ENCODE data around the gene FABP3. TPM values are rescaled to one million over a fixed set of nuclear protein-coding genes. Genes with fewer than 3 reads are reported as not detected.

FABP3 gene
- polyA plus RNA-seq, 3 donors: not detected

DNA sequence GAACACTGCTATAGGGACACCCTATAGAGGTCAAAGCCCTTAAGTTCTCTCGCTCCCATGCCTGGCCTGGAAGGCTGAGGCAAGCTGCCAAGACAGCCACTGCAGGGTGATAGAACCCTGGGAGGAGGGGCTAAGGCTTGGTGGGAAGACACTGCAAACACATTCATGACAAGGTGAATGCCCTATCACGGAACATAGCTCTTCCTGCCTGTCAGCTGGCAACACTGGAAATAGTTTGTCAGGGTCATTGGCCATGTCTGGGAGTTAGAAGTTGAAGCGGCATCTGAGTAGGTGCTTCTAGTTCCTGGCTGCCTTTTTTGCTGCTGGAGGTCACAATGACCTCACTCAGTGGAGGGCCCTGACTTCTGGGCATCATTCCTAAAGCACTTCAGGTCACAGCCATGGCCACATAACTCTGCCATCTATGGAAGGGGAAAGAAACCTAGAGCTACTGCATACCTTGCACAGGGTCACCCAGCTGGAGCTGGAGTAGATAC is 4.2 kb downstream of the FABP3 start:
- Mint-ChIP-seq H3K4me1 (peaks cover 18% of the 10 kb centered on the region), H3K27me3 (ENCODE audit: low read depth in 3 of 3) (peaks cover 11 to 16% (median 16%) of the 10 kb centered on the region in 3 donors), H3K4me3 (no peak overlapping the region), H3K27ac (peak overlapping the region in 1 of 7 donors; percentile 14), H3K36me3 (peaks cover 38 to 44% of the 10 kb centered on the region in 2 donors), H3K9me3 (peaks cover 0 to 2% (median 0%) of the 10 kb centered on the region in 7 donors)
- Histone ChIP-seq H3K36me3 (replicated peaks in 1 of 2; ENCODE audit: control insufficient read depth in 1 of 2, insufficient read depth in 2 of 2, low read length in 2 of 2) (peaks cover 21 to 41% of the 10 kb centered on the region in 2 donors), H3K27ac (ENCODE audit: low read depth in 1 of 2, low read length in 2 of 2) (no peak overlapping the region), H3K4me2 (replicated peaks; ENCODE audit: extremely low read depth, low read length, poor library complexity, severe bottlenecking) (no peak overlapping the region), H3K79me2 (ENCODE audit: insufficient read depth, low read length) (no peaks in the 10 kb centered on the region), H3K9me3 (replicated peaks in 1 of 2; ENCODE audit: control insufficient read depth in 1 of 2, insufficient read depth in 1 of 2, low read length in 2 of 2) (no peaks in the 10 kb centered on the region), H2AFZ (ENCODE audit: insufficient read depth, low read depth, low read length, poor library complexity, severe bottlenecking) (no peak overlapping the region), H4K20me1 (ENCODE audit: insufficient read depth, low read length) (no peaks in the 10 kb centered on the region), H3K4me3 (replicated peaks in 1 of 3; ENCODE audit: low read depth in 2 of 3, low read length in 3 of 3) (no peak overlapping the region), H3K4me1 (ENCODE audit: control insufficient read depth in 1 of 2, insufficient read depth in 2 of 2, low read length in 2 of 2) (peaks cover 12 to 13% of the 10 kb centered on the region in 2 donors), H3K9ac (ENCODE audit: insufficient read depth, low read length, poor library complexity, severe bottlenecking) (no peak overlapping the region), H3K27me3 (ENCODE audit: control insufficient read depth in 2 of 2, insufficient read depth in 2 of 2, low read length in 2 of 2) (peaks cover 0 to 13% of the 10 kb centered on the region in 2 donors)
- intact Hi-C loops (cut with micrococcal nuclease): no loop called here
- TF ChIP-seq, protein P1, sequence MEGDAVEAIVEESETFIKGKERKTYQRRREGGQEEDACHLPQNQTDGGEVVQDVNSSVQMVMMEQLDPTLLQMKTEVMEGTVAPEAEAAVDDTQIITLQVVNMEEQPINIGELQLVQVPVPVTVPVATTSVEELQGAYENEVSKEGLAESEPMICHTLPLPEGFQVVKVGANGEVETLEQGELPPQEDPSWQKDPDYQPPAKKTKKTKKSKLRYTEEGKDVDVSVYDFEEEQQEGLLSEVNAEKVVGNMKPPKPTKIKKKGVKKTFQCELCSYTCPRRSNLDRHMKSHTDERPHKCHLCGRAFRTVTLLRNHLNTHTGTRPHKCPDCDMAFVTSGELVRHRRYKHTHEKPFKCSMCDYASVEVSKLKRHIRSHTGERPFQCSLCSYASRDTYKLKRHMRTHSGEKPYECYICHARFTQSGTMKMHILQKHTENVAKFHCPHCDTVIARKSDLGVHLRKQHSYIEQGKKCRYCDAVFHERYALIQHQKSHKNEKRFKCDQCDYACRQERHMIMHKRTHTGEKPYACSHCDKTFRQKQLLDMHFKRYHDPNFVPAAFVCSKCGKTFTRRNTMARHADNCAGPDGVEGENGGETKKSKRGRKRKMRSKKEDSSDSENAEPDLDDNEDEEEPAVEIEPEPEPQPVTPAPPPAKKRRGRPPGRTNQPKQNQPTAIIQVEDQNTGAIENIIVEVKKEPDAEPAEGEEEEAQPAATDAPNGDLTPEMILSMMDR (IDR thresholded peaks at IDR 0.05): no peak
- 94% methylated on average over 2 of the region's 3 CpGs for WGBS (ENCODE audit: insufficient coverage)
- DNase-seq: no peak

DNA sequence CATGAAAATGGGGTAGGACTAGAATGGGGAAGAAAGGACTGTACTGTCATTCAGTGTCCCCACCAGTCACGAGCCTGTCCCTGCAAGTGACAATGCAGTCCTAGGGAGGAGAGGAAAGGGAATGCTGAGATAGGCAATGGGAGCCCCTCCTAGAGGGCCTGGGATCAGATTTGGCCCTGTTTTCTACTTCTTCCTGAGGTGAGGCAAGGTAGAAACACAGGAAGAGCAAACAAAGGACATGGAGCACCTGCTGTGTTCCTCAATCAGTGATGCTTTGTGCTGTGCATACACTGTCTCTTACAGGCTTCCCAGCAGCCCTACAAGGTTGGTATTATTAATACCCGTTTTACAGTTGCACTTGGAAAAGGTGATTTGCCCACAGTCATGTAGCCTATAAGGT is 6.1 kb downstream of the FABP3 start:
- Histone ChIP-seq H4K20me1 (ENCODE audit: insufficient read depth, low read length) (no peaks in the 10 kb centered on the region), H3K4me2 (replicated peaks; ENCODE audit: extremely low read depth, low read length, poor library complexity, severe bottlenecking) (no peak overlapping the region), H3K27me3 (ENCODE audit: control insufficient read depth in 2 of 2, insufficient read depth in 2 of 2, low read length in 2 of 2) (no peaks in the 10 kb centered on the region), H3K9ac (ENCODE audit: insufficient read depth, low read length, poor library complexity, severe bottlenecking) (no peak overlapping the region), H2AFZ (ENCODE audit: insufficient read depth, low read depth, low read length, poor library complexity, severe bottlenecking) (no peak overlapping the region), H3K9me3 (replicated peaks in 1 of 2; ENCODE audit: control insufficient read depth in 1 of 2, insufficient read depth in 1 of 2, low read length in 2 of 2) (no peaks in the 10 kb centered on the region), H3K79me2 (ENCODE audit: insufficient read depth, low read length) (no peaks in the 10 kb centered on the region), H3K4me3 (replicated peaks in 1 of 3; ENCODE audit: low read depth in 2 of 3, low read length in 3 of 3) (no peak overlapping the region), H3K27ac (ENCODE audit: low read depth in 1 of 2, low read length in 2 of 2) (no peak overlapping the region), H3K36me3 (replicated peaks in 1 of 2; ENCODE audit: control insufficient read depth in 1 of 2, insufficient read depth in 2 of 2, low read length in 2 of 2) (peaks cover 29 to 50% of the 10 kb centered on the region in 2 donors), H3K4me1 (ENCODE audit: control insufficient read depth in 1 of 2, insufficient read depth in 2 of 2, low read length in 2 of 2) (no peaks in the 10 kb centered on the region)
- intact Hi-C loops (cut with micrococcal nuclease): no loop called here
- no peak for DNase-seq
- WGBS (ENCODE audit: insufficient coverage): 79% methylated on average over 2 of the region's 2 CpGs
- peaks cover 0 to 1% (median 0%) of the 10 kb centered on the region in 3 donors for H3K27me3 Mint-ChIP-seq (ENCODE audit: low read depth in 3 of 3)
- H3K27ac Mint-ChIP-seq: peak overlapping the region in 1 of 7 donors; percentile 23
- H3K36me3 Mint-ChIP-seq: peaks cover 42 to 44% of the 10 kb centered on the region in 2 donors
- H3K4me1 Mint-ChIP-seq: peaks cover 5% of the 10 kb centered on the region
- peaks cover 0 to 2% (median 0%) of the 10 kb centered on the region in 7 donors for H3K9me3 Mint-ChIP-seq
- TF ChIP-seq, protein P1 (IDR thresholded peaks at IDR 0.05): no peak
- no peak overlapping the region for H3K4me3 Mint-ChIP-seq
